Right ventricle myocardium superior (tissue), 1 donor: Measurements from ENCODE around the gene IL16. TPM values are rescaled to one million over a fixed set of nuclear protein-coding genes. Genes with fewer than 3 reads are reported as not detected.
"Not testable (repeated sequence)": the region's sequence is repeated elsewhere in the genome, so short reads cannot be mapped to it uniquely, and the experiment has no call there.

Source experiments
- ATAC-seq: fragments of 200-7000 bp; cut with Tn5 transposase; one replicate; pipeline ENCODE4 v1.9.1; 2020; ENCODE audit warnings: mild to moderate bottlenecking; ENCODE audit not compliant: poor library complexity
- DNase-seq: peaks from one replicate; pipeline ENCODE4 v3.0.0-alpha.2; 2020
- intact Hi-C: fragments of 100-400 bp; cut with DNase I; formaldehyde crosslinking; loops from one replicate; pipeline ENCODE4 v1.11.2; 2022
- total RNA-seq: library from RNA; stranded (reverse); fragmentation: NEBNext Ultra II Directional; extraction: Animal tissue kit (Norgen Biotek cat#: 25700); gene quantifications from one replicate; pipeline ENCODE4 v1.2.1, GENCODE V29; 2021
- donor health status: DM: no; HTN: yes; CAD: no; lungs with severe emphysema.

IL16 gene
- total RNA-seq, 1 donor from 2014 or later, result 2.7 TPM

GRCh38 chr15:81315452-81316175 lies 118.9 kb downstream of the IL16 start:
- no peak for DNase-seq
- no peak for ATAC-seq
- intact Hi-C loops, result no loop called here

DNA sequence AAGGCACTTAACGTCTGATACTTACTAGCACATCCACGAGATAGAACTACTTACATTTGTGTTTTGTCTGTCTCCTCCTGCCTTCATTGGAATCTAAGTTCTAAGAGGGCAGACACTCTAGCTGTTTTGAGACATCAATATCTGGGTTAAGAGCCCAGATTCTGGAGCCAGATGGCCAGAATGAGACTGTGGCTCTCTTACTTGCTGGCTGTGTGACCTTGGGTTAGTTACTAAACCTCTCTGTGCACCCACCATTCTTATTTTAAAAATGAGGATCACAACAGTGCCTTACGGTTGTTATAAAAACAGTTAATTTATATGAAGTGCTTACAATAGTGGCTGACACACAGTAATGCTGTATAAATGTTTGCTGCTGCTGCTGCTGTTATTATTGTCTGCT lies 119.6 kb downstream of the IL16 start:
- intact Hi-C loops, result no loop called here
- DNase-seq, result no peak
- no peak for ATAC-seq

DNA sequence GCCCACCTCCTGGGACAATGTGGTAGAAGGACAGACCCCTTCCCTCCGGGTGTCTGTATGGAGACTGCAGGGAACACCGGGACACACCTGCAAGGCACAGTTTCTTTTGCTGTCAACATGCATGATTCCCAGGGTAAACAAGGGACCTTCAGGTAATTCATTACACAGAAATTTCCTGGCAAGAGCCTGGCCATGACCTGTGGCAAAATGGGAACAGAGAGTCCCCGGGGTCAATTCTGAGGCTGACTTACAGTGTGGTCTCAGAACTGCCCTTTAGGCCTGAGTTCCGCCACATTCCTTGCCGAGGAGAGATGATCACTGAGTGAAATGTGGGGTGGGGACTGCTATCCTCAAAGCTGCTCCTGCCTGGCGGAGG lies 121.0 kb downstream of the IL16 start:
- DNase-seq (no peak), ATAC-seq (no peak)
- intact Hi-C loops, result no loop called here

GRCh38 chr15:81321667-81322066 lies 125.0 kb downstream of the IL16 start:
- DNase-seq (no peak), ATAC-seq (no peak)
- intact Hi-C loops, result no loop called here

- DNase-seq (no peak), ATAC-seq (no peak)
- intact Hi-C loops, result no loop called here
Observed at GRCh38 chr15:81322676-81323253, 126.1 kb downstream of the IL16 start.

DNA sequence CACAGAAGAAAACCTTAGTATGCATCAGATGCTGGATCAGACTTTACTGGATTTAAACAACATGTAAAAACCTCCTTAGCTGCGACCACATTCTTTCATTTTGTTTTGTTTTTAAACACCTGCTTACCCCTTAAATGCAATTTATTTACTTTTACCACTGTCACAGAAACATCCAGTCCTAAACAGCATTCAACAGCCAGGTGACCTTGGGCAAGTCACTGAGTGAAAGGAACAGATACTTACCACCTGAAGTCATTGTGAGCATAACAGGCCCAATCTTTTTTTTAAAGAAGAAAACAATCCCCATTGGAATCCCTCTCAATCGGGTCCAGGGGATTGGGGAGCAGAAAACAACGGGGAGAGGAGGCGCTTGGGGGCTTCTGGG lies 126.9 kb downstream of the IL16 start:
- no peak for ATAC-seq
- no peak for DNase-seq
- intact Hi-C loops, result no loop called here

GRCh38 chr15:81323944-81324881 lies 127.5 kb downstream of the IL16 start, which contains the start of gene STARD5:
Gene STARD5, minus strand, starts transcription at chr15:81324141. Its CDS starts 42 bp downstream, at chr15:81324099.
- peak; percentile 100 for ATAC-seq
- intact Hi-C loops, result no loop called here
- peak; percentile 100 for DNase-seq

GRCh38 chr15:81326466-81327212 lies 130.0 kb downstream of the IL16 start:
- intact Hi-C loops, result no loop called here
- ATAC-seq (no peak), DNase-seq (no peak)

- ATAC-seq, result no peak
- intact Hi-C loops, result no loop called here
Observed at GRCh38 chr15:81327516-81327915, 130.8 kb downstream of the IL16 start.

DNA sequence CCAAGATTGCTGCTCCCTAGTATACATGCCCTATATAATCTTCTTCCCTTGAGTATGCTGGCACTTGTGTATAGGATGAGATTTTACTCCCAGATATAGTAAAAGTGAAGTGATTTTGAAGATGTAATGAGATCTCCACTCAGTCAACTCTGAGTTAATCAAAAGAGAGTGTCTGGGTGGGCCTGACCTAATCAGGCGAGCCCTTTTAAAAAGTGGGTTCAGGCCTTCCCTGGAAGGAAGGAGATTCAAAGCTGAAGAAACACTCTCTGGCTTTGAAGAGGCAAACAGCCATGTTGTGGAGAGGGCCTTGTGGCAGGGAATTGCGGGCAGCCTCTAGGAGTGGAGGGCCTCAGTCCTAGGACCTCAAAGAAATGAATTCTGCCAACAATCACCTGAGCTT lies 132.8 kb downstream of the IL16 start:
- intact Hi-C loops, result no loop called here
- no peak for DNase-seq
- no peak for ATAC-seq

More at GRCh38 chr15:81327516-81327915, 130.8 kb downstream of the IL16 start:
- no peak for DNase-seq

DNA sequence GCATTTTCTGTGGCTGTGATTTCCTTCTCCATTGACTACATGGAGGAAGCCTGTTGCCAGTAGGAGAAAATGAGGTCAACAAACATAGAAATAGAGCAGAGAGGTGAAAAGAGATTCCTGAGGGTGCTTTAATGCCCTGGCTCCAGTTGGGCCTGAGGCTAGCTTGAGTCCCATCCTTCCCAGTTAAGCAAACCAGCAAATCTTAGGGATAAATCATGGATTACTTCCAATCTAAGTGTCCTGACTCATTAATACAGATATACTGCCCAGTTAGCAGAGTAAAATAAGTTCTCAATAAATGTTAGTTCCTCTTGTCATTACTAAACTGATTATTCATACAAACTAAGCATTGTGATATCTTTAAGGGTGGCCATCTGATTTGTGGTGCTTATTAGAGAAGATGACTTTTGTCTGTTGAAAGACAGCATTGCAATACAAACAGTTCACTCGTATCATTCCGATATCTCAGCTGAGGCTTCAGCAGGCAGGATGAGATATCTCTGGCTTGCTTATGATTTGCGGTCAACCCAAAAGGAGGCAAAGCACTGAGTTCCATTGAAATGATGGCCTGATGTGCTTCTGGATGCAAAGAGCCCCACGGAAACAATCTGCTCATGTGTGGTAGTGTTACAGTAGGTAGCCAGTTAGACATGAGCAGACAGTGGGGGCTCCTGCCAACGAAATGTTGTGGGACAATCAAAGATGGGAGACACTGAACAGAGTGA lies 133.8 kb downstream of the IL16 start:
- ATAC-seq (no peak), DNase-seq (no peak)
- intact Hi-C loops, result no loop called here

DNA sequence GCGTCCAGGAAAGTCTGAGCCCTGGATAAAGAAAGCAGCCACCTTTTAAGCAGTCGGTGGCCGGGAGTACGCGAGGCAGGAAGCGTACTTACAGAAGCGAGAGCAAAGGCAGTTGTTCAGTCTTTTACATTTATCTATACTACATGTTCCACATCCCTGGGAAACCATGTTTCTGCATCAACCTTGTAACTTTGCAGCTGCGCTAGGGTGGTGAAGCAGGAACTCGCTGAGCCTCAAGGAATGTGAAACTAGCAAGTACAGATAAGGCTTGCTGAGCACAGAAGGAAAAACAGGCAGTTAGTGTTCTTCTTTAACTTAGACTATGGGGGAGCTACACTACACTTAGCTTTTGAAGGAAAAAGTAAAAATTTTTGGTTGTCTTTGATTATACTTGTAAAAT lies 134.5 kb downstream of the IL16 start:
- ATAC-seq, intact Hi-C loops, DNase-seq: not testable (repeated sequence)

DNA sequence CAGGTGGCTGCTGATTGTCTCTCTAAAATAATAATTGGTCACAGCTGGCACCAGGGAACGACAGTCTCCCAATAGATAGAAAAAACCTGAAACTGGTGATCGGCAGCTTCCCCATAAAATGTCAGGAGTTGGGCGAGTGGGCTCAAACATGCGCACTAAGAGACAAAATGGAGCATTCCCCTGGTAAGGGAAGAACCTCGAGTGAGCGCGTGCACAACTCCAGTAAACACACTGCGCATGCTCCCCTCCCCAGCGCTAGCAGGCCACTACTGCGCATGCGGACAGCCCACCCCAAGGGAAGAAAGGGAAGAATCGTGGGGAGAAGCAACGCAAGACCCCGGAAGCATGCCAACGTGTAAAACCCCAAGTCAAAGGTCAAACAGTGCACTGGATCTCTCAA lies 134.9 kb downstream of the IL16 start:
- DNase-seq (no peak), ATAC-seq (no peak)
- intact Hi-C loops, result no loop called here

- intact Hi-C loops, result no loop called here
- DNase-seq, result no peak
- no peak for ATAC-seq
Observed at GRCh38 chr15:81332326-81332725, 135.6 kb downstream of the IL16 start.

DNA sequence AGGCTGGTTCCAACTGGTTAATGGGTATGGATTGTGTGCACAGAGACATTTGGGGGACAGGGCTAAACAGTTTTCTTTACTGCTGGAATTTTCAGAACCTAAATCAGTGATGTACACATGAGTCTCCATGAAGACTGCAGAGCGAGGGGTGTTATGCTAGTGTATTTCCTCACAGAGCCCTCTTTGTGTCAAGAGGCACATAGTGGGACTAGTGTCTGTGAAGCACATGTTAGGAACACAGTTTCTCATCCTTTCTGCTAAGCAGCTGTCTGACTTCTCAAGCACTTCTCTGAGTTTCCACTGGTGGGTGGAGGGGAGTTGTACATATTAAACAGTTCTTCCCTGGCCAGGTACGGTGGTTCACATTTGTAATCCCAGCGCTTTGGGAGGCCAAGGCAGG lies 136.7 kb downstream of the IL16 start:
- ATAC-seq, result no peak
- DNase-seq, result no peak
- intact Hi-C loops, result no loop called here

- peak; percentile 34 for DNase-seq
- intact Hi-C loops, result no loop called here
- ATAC-seq, result peak; percentile 38
Observed at GRCh38 chr15:81334768-81335435, 138.2 kb downstream of the IL16 start.

DNA sequence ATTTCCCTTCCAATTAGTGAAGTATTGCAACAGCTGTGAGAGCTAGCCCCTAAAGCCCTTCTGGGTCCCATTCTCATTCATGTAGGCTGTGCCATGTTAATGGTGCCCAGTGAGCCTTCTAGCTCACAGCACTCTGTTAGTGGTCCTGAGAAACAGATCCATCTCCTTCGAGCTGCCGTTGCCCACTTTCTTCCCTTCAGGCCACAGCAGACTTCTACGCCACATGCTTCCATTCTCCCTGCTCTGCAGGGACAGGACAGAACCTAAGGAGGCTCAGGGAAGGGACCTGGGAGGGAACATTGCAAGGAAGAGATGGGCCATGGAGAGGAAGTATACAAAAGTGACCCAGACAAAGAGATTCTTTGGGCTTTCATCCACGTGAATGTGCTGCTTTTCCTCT lies 139.0 kb downstream of the IL16 start:
- intact Hi-C loops, result no loop called here
- ATAC-seq, result no peak
- no peak for DNase-seq

DNA sequence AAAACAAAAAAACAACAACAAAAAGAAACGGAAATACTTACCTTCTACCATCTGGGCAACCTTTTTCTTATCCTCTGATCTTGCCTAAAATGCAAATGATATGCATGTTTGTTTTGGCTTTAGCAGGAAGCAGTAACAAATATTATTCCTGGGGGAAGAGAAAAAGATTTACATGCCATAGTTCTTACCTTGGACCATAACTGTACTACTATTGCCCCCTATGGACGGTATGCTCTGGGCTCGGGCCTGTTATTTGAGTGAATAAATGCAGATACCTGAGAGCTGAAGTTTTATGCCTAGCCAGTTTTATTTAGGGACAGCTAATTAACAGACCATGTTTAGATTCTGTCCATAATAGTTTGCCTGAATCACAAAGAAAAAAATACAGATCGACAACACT lies 139.9 kb downstream of the IL16 start:
- intact Hi-C loops, result no loop called here
- ATAC-seq (no peak), DNase-seq (peak; percentile 36)
